Measurements from ENCODE around the gene FAM3C. TPM values are rescaled to one million over a fixed set of nuclear protein-coding genes. Genes with fewer than 3 reads are reported as not detected.
"Not testable (repeated sequence)": the region's sequence is repeated elsewhere in the genome, so short reads cannot be mapped to it uniquely, and the experiment has no call there.

The FAM3C gene
- 117 TPM for total RNA-seq

DNA sequence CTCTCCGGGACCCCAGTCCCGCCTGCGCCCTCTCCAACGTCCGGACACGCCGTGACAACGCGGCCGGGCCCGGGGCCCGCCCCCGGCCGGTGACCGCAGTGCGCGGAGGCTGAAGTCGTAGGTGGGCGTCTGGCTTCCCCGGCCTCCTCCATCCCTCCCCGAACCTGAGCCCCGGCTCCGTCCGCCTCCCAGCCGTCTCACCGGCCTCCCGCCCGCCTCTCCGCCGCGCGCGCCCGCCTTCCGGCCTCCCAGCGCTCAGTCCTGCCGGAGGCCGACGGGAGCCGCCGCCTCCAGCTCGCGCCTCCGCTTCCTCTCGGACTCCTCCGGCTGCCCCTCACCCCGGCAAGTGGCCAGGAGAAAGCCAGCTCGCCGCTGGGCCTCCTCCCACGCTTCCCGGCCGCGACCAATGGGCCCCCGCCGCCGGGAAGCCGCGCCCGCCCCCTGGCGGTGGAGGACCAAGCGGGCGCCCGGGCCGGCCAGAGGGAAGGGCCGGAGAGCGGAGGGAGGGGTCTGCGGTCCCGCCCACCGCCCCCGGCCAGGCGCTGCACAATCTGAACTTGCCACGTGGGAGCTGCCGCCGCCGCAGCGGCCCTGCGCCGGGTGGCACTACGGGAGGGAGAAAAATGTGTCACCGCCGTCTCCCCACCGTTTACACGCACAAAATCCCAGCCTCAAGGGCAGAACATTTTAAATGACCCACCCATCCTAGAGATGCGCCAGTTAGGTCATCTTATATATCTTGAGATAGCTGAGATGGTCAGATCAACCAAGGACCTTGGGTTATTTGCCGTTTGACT is at the start of gene FAM3C:
Gene FAM3C, minus strand, starts transcription at position 348 of the 797 bp plus-strand sequence. CDS start 13,339 bp downstream, outside the sequence.
- peak; percentile 89 for DNase-seq

GRCh38 chr7:121442845-121443244 is 46.7 kb upstream of the FAM3C start:
- no peak for DNase-seq

- no peak for DNase-seq
Observed at GRCh38 chr7:121440857-121441503, 44.9 kb upstream of the FAM3C start.

- DNase-seq, result not testable (repeated sequence)
Observed at GRCh38 chr7:121438043-121438955, 42.2 kb upstream of the FAM3C start.

GRCh38 chr7:121437470-121437869 is 41.4 kb upstream of the FAM3C start:
- no peak for DNase-seq

GRCh38 chr7:121436688-121437087 is 40.6 kb upstream of the FAM3C start:
- DNase-seq, result no peak

- DNase-seq, result no peak
Observed at GRCh38 chr7:121436136-121436535, 40.0 kb upstream of the FAM3C start.

- DNase-seq, result no peak
Observed at GRCh38 chr7:121433775-121434174, 37.7 kb upstream of the FAM3C start.

GRCh38 chr7:121432486-121432885 is 36.4 kb upstream of the FAM3C start:
- not testable (repeated sequence) for DNase-seq

DNA sequence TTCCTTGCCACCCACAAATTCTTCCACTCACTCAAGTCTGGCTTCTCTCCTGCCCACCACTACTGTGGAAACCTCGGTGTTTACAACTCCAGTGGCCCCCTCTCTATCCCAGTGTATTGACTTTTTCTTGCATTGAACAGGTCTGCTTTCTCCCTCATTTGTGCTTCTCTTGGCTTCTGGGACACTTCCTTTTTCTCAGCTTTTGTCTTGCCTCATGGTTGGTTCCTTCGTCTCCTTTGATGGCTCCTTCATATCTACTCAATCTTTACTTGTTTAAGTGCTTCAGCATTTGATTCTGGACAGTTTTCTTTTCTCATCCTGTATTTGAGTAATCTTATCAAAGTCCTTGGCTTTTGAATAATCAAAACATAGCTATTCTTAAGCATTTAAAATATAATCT is 35.9 kb upstream of the FAM3C start:
- DNase-seq, result no peak

DNA sequence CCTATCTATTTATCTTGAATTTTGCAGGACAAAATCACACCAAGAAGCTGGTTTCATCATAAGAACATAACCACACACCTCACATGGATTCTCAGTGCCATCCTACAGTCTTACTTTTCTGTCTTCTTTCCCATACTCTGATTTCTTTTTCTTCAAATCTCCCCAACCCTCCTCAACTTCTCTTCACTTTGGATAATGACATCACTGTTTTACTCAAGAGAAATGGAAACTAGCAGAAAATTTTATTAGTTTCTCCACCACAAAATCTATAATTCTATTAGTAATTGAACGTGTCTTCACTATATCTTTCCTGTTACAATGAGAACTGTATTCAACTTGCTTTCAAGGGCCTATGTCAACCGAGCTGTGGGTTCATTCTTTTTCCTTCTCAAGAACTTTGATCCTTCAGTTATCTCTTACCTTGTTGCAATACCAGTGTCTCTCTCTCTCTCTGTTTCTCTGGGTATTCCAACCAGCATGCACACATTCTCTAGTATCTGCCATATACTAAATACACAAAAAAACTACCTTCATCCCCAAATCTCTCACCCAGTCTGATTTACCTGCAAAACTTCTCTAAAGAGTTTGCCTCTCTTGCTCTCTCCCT is 35.4 kb upstream of the FAM3C start:
- no peak for DNase-seq

GRCh38 chr7:121430558-121430957 is 34.5 kb upstream of the FAM3C start:
- no peak for DNase-seq

DNA sequence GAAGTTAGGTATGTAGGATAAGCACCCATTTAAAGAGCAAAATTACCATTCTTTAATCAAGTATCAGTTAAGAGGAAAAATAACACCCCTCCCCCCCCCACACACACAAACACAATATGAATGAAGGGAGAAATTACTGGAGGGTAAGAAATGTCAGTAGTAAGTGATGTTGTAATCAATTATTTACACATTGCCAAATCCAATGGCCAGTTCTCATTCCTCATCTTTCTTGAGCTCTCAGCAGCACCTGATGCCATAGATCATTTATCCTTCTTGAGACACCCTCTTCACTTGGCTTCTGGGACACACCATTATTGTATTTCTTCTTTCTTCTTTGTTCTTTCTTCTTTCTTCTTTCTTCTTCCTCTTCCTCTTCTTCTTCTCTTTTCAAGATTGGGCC is 33.7 kb upstream of the FAM3C start:
- no peak for DNase-seq

- no peak for DNase-seq
Observed at GRCh38 chr7:121428855-121429489, 32.9 kb upstream of the FAM3C start.

GRCh38 chr7:121421743-121422142 is 25.6 kb upstream of the FAM3C start:
- not testable (repeated sequence) for DNase-seq

- DNase-seq, result no peak
Observed at GRCh38 chr7:121420976-121421375, 24.9 kb upstream of the FAM3C start.

GRCh38 chr7:121419201-121420148 is 23.4 kb upstream of the FAM3C start:
- no peak for DNase-seq

DNA sequence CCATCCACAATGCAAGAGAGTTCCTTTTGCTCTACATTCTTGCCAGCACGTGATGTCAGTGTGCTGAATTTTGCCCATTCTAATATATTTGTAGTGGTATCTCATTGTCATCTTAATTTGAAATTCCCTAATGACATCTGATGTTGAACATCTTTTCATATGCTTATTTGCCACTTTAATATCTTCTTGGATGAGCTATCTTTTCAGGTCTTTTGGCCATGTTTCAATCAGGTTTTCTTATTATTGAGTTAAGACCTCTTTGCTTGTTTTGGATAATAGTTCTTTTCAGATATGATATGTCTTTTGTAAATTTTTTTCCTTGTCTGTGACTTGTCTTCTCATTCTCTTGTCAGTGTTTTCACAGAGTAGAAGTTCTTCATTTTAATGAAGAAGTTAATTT is 20.4 kb upstream of the FAM3C start:
- DNase-seq, result no peak

DNA sequence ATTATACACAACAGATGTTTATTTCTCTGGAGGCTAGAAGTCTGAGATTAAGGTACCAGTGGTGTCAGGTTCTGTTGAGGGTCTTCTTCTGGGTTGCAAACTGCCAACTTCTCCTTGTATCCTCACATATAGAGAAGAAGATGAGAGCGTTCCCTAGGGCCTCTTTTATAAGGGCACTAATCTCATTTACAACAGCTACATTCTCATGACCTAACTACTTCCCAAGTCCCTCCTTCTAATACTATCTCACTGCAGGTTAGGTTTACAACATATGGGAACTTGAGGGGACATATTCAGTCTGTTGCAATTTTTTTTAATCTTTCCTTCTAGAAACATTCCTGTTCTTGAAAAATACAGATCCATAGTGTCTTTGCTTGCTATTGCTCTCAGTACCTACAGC is 18.3 kb upstream of the FAM3C start:
- DNase-seq, result no peak

- DNase-seq, result no peak
Observed at GRCh38 chr7:121411597-121411979, 15.5 kb upstream of the FAM3C start.

All from occipital lobe (tissue), 2 donors.